A673 (cell line): ENCODE data around the gene PAX3. TPM values are rescaled to one million over a fixed set of nuclear protein-coding genes. Genes with fewer than 3 reads are reported as not detected.

ENCODE experiments used
- BruUV-seq: library from RNA; stranded (reverse); fragments of 400-500 nt; replicated peaks from 2 replicates; lab custom pipeline; 2021; lab: Mats Ljungman, UMichigan
- CTCF ChIA-PET: fragments of 300-600 bp; sonication (Branson Sonifier 250); formaldehyde crosslinking; loops from one replicate; lab custom pipeline; 2022; ENCODE audit warnings: antibody characterized with exemption; lab: Charles Lee
- POLR2A ChIA-PET: fragments of 300-600 bp; sonication (Branson Sonifier 250); formaldehyde crosslinking; loops from one replicate; lab custom pipeline; 2022; ENCODE audit warnings: antibody characterized with exemption; ENCODE audit not compliant: low non-redundant PET; lab: Charles Lee
- DNase-seq: peaks from one replicate; pipeline ENCODE4 v3.0.0-alpha.2; 2015; ENCODE audit warnings: low spot score
- H3K27ac ChIP-seq: fragments of 200-600 bp; sonication (generic); 2 replicates; pipeline ENCODE4 v1.5.1; 2016; ENCODE audit warnings: mixed run types, low read depth, mild to moderate bottlenecking, mixed read lengths, antibody characterized with exemption, low read length; ENCODE audit not compliant: poor library complexity, severe bottlenecking
- H3K27me3 ChIP-seq: fragments of 200-600 bp; sonication (generic); replicated peaks from 2 replicates; pipeline ENCODE4 v1.6.1; 2017; ENCODE audit warnings: mixed run types, low read depth, mild to moderate bottlenecking, mixed read lengths, antibody characterized with exemption, low read length; ENCODE audit not compliant: insufficient read depth, poor library complexity
- H3K36me3 ChIP-seq: fragments of 200-600 bp; sonication (generic); 2 replicates; pipeline ENCODE4 v1.6.1; 2016; ENCODE audit warnings: mixed run types, mild to moderate bottlenecking, mixed read lengths, antibody characterized with exemption, low read length; ENCODE audit not compliant: insufficient read depth, poor library complexity, severe bottlenecking
- H3K4me1 ChIP-seq: fragments of 200-600 bp; sonication (generic); 2 replicates; pipeline ENCODE4 v1.6.1; 2017; ENCODE audit warnings: mixed run types, mild to moderate bottlenecking, mixed read lengths, antibody characterized with exemption, low read length; ENCODE audit not compliant: insufficient read depth, poor library complexity, severe bottlenecking
- H3K4me3 ChIP-seq: fragments of 200-600 bp; sonication (generic); 2 replicates; pipeline ENCODE4 v1.5.1; 2016; ENCODE audit warnings: low read depth, mixed run types, mild to moderate bottlenecking, mixed read lengths, low read length; ENCODE audit not compliant: poor library complexity, severe bottlenecking
- H3K9me3 ChIP-seq: fragments of 200-600 bp; sonication (generic); 2 replicates; pipeline ENCODE4 v1.6.1; 2016; ENCODE audit warnings: mixed run types, low read depth, mild to moderate bottlenecking, mixed read lengths, antibody characterized with exemption, low read length; ENCODE audit not compliant: poor library complexity, severe bottlenecking
- CTCF ChIP-seq: fragments of 300-800, 200-600 bp; sonication (generic); conservative IDR thresholded peaks from 2 replicates; pipeline ENCODE4 v1.5.1; 2017; ENCODE audit warnings: low read depth, mild to moderate bottlenecking, antibody characterized with exemption, low read length, moderate library complexity, mixed read lengths
- EZH2 ChIP-seq: fragments of 200-600 bp; sonication (generic); IDR thresholded peaks from 2 replicates; pipeline ENCODE4 v1.6.1; 2017; ENCODE audit warnings: borderline replicate concordance, low read depth, mild to moderate bottlenecking, mixed read lengths, antibody characterized with exemption, low read length; ENCODE audit not compliant: poor library complexity, severe bottlenecking
- intact Hi-C: fragments of 100-400 bp; cut with micrococcal nuclease; formaldehyde crosslinking; loops from one replicate; pipeline ENCODE4 v1.10.0; 2022; ENCODE audit not compliant: unreplicated experiment
- total RNA-seq: library from RNA; stranded (reverse); gene quantifications from 2 replicates; pipeline ENCODE4 v1.2.3, GENCODE V29; 2021

PAX3 gene
- total RNA-seq, 1 experiment from 2014 or later = 39.3 TPM

GRCh38 chr2:222296311-222296741 is 2.5 kb downstream of the PAX3 start:
- Histone ChIP-seq H3K27ac (peak overlapping the region; percentile 89), H3K4me1 (peaks cover 26% of the 10 kb centered on the region), H3K9me3 (no peaks in the 10 kb centered on the region), H3K36me3 (peaks cover 21% of the 10 kb centered on the region), H3K27me3 (no peaks in the 10 kb centered on the region), H3K4me3 (peak overlapping the region; percentile 77)
- no peak for DNase-seq
- no peak for TF ChIP-seq CTCF
- TF ChIP-seq EZH2 = no peak
- no TSS peak for BruUV-seq
- CTCF ChIA-PET = no interaction called here
- POLR2A ChIA-PET = no interaction called here
- intact Hi-C loops = no loop called here

- no TSS peak for BruUV-seq
- POLR2A ChIA-PET = no interaction called here
- H3K4me1 ChIP-seq = peaks cover 32% of the 10 kb centered on the region
- peak overlapping the region; percentile 77 for H3K4me3 ChIP-seq
- peak overlapping the region; percentile 89 for H3K27ac ChIP-seq
- no peak for DNase-seq
- peaks cover 21% of the 10 kb centered on the region for H3K36me3 ChIP-seq
- no peak for TF ChIP-seq CTCF
- TF ChIP-seq EZH2 = no peak
- CTCF ChIA-PET = no interaction called here
- H3K27me3 ChIP-seq = no peaks in the 10 kb centered on the region
- intact Hi-C loops = no loop called here
- H3K9me3 ChIP-seq = no peaks in the 10 kb centered on the region
These were observed 3.3 kb downstream of the PAX3 start for GRCh38 chr2:222295368-222296062.

GRCh38 chr2:222294996-222295367 is 3.8 kb downstream of the PAX3 start:
- Histone ChIP-seq H3K27me3 (no peaks in the 10 kb centered on the region), H3K27ac (peak overlapping the region; percentile 89), H3K4me3 (peak overlapping the region; percentile 77), H3K4me1 (peaks cover 38% of the 10 kb centered on the region), H3K9me3 (no peaks in the 10 kb centered on the region), H3K36me3 (peaks cover 22% of the 10 kb centered on the region)
- TF ChIP-seq CTCF = no peak
- no peak for TF ChIP-seq EZH2
- intact Hi-C loops = loop anchor here (5.0 kb wide), 1 partner anchor 88 kb away; no protein-coding TSS in a partner anchor
- no peak for DNase-seq
- no TSS peak for BruUV-seq
- ChIA-PET CTCF (no interaction called here), POLR2A (no interaction called here)
